Central memory CD8-positive, alpha-beta T cell (primary cell): ENCODE measurements around the gene GRIN1.
"Not testable (repeated sequence)": the region's sequence is repeated elsewhere in the genome, so short reads cannot be mapped to it uniquely, and the experiment has no call there.

Experiments used
- ATAC-seq: fragments of 150-1000 bp; cut with Tn5 transposase; replicated peaks from 2 replicates; pipeline ENCODE4 v1.10.0; 2022; ENCODE audit warnings: mild to moderate bottlenecking, moderate FRiP score, moderate number of reproducible peaks; ENCODE audit not compliant: poor library complexity, severe bottlenecking; ENCODE audit errors: extremely low read depth
- DNase-seq, 2 donors: peaks; one replicate each; pipeline ENCODE4 v3.0.0; 2021; ENCODE audit warnings: low spot score in 2 of 2
- H3K27ac Mint-ChIP-seq: one replicate; pipeline ENCODE4 v1.8.0; 2022; ENCODE audit warnings: low read depth, mild to moderate bottlenecking, moderate library complexity, mixed read lengths
- H3K27me3 Mint-ChIP-seq: one replicate; pipeline ENCODE4 v1.8.0; 2022; ENCODE audit warnings: mixed read lengths
- H3K36me3 Mint-ChIP-seq: one replicate; pipeline ENCODE4 v1.8.0; 2022; ENCODE audit warnings: mild to moderate bottlenecking, moderate library complexity, mixed read lengths; ENCODE audit not compliant: insufficient read depth
- H3K4me1 Mint-ChIP-seq: one replicate; pipeline ENCODE4 v1.8.0; 2022; ENCODE audit warnings: mixed read lengths
- H3K4me3 Mint-ChIP-seq: one replicate; pipeline ENCODE4 v1.8.0; 2022; ENCODE audit warnings: mild to moderate bottlenecking, moderate library complexity, mixed read lengths
- H3K9me3 Mint-ChIP-seq: one replicate; pipeline ENCODE4 v1.8.0; 2022; ENCODE audit warnings: mixed read lengths

The GRIN1 gene

GRCh38 chr9:137128158-137128861 lies 10.6 kb upstream of the GRIN1 start:
- peak overlapping the region; percentile 90 for H3K27ac Mint-ChIP-seq
- H3K4me3 Mint-ChIP-seq = peak overlapping the region; percentile 79
- peaks cover 30% of the 10 kb centered on the region for H3K4me1 Mint-ChIP-seq
- H3K9me3 Mint-ChIP-seq = no peaks in the 10 kb centered on the region
- H3K27me3 Mint-ChIP-seq = peaks cover 7% of the 10 kb centered on the region
- peaks cover 18% of the 10 kb centered on the region for H3K36me3 Mint-ChIP-seq
- no peak for ATAC-seq
- no peak for DNase-seq

GRCh38 chr9:137128862-137129455 lies 10.0 kb upstream of the GRIN1 start:
- no peak for DNase-seq

GRCh38 chr9:137129456-137130175 lies 9.3 kb upstream of the GRIN1 start:
- Mint-ChIP-seq H3K9me3 (no peaks in the 10 kb centered on the region), H3K27me3 (peaks cover 10% of the 10 kb centered on the region), H3K4me1 (peaks cover 30% of the 10 kb centered on the region), H3K36me3 (peaks cover 18% of the 10 kb centered on the region), H3K4me3 (peak overlapping the region; percentile 79), H3K27ac (peak overlapping the region; percentile 90)
- ATAC-seq = peak; percentile 96
- peak; percentile 76 to 84 for DNase-seq

More at GRCh38 chr9:137128862-137129455, 10.0 kb upstream of the GRIN1 start:
- Mint-ChIP-seq H3K4me1 (peaks cover 30% of the 10 kb centered on the region), H3K4me3 (peak overlapping the region; percentile 79), H3K27me3 (peaks cover 7% of the 10 kb centered on the region), H3K9me3 (no peaks in the 10 kb centered on the region), H3K27ac (peak overlapping the region; percentile 90), H3K36me3 (peaks cover 18% of the 10 kb centered on the region)
- peak; percentile 21 for ATAC-seq

- Mint-ChIP-seq H3K27ac (peak overlapping the region; percentile 53), H3K4me3 (peak overlapping the region; percentile 73), H3K9me3 (no peaks in the 10 kb centered on the region), H3K27me3 (peaks cover 17% of the 10 kb centered on the region), H3K4me1 (peaks cover 30% of the 10 kb centered on the region), H3K36me3 (peaks cover 18% of the 10 kb centered on the region)
- ATAC-seq = no peak
- DNase-seq = no peak
Observed at GRCh38 chr9:137130176-137130755, 8.7 kb upstream of the GRIN1 start.

- no peak for DNase-seq
Observed at GRCh38 chr9:137134191-137134590, 4.8 kb upstream of the GRIN1 start.

GRCh38 chr9:137135154-137135553 lies 3.8 kb upstream of the GRIN1 start:
- H3K9me3 Mint-ChIP-seq, DNase-seq, H3K4me1 Mint-ChIP-seq, H3K27ac Mint-ChIP-seq, ATAC-seq, H3K4me3 Mint-ChIP-seq: not testable (repeated sequence)
- Mint-ChIP-seq H3K27me3 (peaks cover 54% of the 10 kb centered on the region), H3K36me3 (peaks cover 16% of the 10 kb centered on the region)

More at GRCh38 chr9:137134191-137134590, 4.8 kb upstream of the GRIN1 start:
- H3K27me3 Mint-ChIP-seq = peaks cover 46% of the 10 kb centered on the region
- peaks cover 5% of the 10 kb centered on the region for H3K4me1 Mint-ChIP-seq
- no peak for ATAC-seq
- no peak overlapping the region for H3K4me3 Mint-ChIP-seq
- H3K9me3 Mint-ChIP-seq = no peaks in the 10 kb centered on the region
- peaks cover 13% of the 10 kb centered on the region for H3K36me3 Mint-ChIP-seq
- no peak overlapping the region for H3K27ac Mint-ChIP-seq

- ATAC-seq (no peak), DNase-seq (no peak)
- no peaks in the 10 kb centered on the region for H3K4me1 Mint-ChIP-seq
- H3K27ac Mint-ChIP-seq = no peak overlapping the region
- H3K36me3 Mint-ChIP-seq = peaks cover 16% of the 10 kb centered on the region
- H3K4me3 Mint-ChIP-seq = no peak overlapping the region
- peaks cover 62% of the 10 kb centered on the region for H3K27me3 Mint-ChIP-seq
- H3K9me3 Mint-ChIP-seq = no peaks in the 10 kb centered on the region
Observed at GRCh38 chr9:137136261-137136880, 2.6 kb upstream of the GRIN1 start.

- no peak overlapping the region for H3K4me3 Mint-ChIP-seq
- no peak for DNase-seq
- no peaks in the 10 kb centered on the region for H3K4me1 Mint-ChIP-seq
- peaks cover 69% of the 10 kb centered on the region for H3K27me3 Mint-ChIP-seq
- peaks cover 14% of the 10 kb centered on the region for H3K36me3 Mint-ChIP-seq
- no peaks in the 10 kb centered on the region for H3K9me3 Mint-ChIP-seq
- H3K27ac Mint-ChIP-seq = no peak overlapping the region
- no peak for ATAC-seq
Observed at GRCh38 chr9:137136881-137137607, 1.9 kb upstream of the GRIN1 start.

- H3K4me3 Mint-ChIP-seq = no peak overlapping the region
- no peak overlapping the region for H3K27ac Mint-ChIP-seq
- H3K36me3 Mint-ChIP-seq = peaks cover 16% of the 10 kb centered on the region
- H3K27me3 Mint-ChIP-seq = peaks cover 71% of the 10 kb centered on the region
- no peaks in the 10 kb centered on the region for H3K9me3 Mint-ChIP-seq
- no peak for ATAC-seq
- DNase-seq = no peak
- no peaks in the 10 kb centered on the region for H3K4me1 Mint-ChIP-seq
Observed at GRCh38 chr9:137138058-137138721, 764 bp upstream of the GRIN1 start.

GRCh38 chr9:137139468-137140150 lies 655 bp downstream of the GRIN1 start:
- Mint-ChIP-seq H3K9me3 (no peaks in the 10 kb centered on the region), H3K36me3 (peaks cover 16% of the 10 kb centered on the region), H3K27me3 (peaks cover 81% of the 10 kb centered on the region), H3K27ac (no peak overlapping the region), H3K4me3 (no peak overlapping the region), H3K4me1 (no peaks in the 10 kb centered on the region)
- DNase-seq (no peak), ATAC-seq (no peak)
